HG03025 (cell line): Measurements from ENCODE around the gene ATP8A2.
"Not testable (repeated sequence)": the region's sequence is repeated elsewhere in the genome, so short reads cannot be mapped to it uniquely, and the experiment has no call there.

Experiments used
- ATAC-seq: cut with Tn5 transposase; IDR thresholded peaks from one replicate; pipeline ENCODE4 v1.9.1; 2021; ENCODE audit warnings: mild to moderate bottlenecking, moderate library complexity; ENCODE audit not compliant: unreplicated experiment, low FRiP score

Gene ATP8A2

DNA sequence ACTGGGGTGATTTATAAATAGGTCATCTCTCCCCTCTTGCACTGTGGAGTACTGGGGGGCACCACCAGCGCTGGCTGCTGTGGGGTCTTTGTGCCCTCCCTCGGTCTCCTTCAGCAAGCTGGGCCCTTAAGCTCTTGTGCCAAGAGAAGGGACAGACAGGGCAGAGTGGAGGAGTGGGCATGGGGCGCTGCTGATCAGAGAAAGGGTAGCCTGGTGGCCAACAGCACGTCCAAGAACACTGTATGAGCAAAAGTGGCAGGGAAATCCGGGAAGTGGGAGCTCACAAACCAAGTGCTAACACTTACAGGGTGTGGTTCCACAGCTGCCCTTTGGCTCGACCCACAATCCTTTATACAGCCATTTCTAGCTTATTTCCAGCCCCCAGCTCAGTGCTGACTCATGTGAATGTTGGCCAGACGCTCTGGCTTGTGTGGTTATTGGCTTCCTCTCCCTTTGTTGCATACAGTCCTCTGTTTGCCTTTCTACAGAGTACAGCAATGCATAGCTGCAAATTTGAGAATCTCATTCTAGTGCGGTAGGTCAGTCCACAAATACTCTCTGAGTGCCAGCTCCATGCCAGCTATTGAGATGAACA, 381.3 kb downstream of the ATP8A2 start:
- no peak for ATAC-seq

DNA sequence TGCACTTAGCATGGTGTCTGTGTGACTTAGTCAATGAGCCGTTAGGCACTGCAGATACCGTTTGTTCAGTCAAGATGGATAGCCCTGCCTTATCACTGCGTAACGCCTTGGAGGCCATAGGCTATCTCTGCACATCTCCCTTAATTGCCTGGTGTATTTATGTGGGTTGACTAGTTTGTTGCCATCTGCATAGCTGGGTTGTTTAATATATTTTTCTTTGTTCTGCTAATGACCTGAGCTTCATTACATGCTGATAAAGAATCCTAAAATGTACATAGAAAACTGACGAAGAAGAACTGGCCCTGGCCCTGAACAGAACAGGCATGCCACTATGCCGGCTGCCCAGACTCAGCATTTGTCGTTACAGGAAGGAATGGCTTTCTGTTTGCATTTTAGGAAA, 382.2 kb downstream of the ATP8A2 start:
- ATAC-seq: no peak

DNA sequence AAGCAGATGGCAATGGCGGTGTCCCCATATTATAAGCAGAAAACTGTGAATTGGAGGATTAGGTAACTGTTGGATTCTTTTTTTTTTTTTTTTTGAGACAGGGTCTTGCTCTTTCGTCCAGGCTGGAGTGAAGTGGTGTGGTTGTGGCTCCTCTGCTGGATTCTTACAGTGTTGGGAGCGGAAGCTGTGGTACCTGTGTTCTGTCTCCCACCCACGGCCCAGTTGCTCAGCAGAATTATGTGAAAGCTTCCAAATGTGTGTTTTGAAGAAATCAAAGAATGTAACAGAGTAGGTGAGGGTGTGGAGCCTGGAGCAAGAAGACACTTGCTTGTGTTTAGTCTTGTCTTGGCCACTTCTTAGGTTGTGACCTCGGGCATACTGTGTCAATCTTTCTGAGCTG, 384.5 kb downstream of the ATP8A2 start:
- no peak for ATAC-seq

DNA sequence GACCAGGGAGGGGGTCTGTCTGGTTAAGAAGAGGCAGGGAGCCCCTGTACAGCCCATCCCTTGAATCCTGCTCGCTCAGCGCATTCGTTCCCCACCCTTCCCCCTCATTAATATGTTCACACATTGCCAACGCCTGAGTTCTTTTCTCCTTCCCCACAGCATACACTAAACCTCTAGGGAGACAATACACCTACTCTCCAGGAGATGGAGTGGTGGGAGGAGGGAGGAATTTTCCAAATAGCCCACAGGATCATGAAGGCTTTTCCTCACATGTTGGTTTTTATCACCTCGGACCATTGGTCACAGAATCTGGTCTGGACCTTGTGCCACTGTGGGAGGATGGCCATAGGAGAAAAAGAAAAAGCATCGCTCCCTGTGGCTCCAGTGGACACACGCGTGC, 385.1 kb downstream of the ATP8A2 start:
- ATAC-seq: no peak

DNA sequence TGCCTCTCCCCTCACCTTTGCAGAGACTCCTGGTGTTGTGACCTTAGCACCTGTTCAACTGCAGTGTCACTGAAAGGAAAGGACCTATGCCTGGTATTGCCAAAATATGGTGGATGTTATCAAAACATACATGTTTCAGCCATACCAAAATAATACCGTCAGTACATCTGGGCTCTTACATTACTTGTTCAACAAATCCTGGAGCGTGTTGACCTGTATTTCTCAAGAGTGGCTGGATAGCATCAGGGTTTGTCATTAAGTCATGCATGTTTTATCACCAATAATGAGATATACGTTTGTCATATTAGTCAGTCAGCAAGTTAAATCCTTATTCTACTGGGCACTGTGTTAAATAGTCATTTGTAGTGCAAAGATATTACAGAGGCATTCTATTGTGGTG, 389.3 kb downstream of the ATP8A2 start:
- ATAC-seq: no peak

DNA sequence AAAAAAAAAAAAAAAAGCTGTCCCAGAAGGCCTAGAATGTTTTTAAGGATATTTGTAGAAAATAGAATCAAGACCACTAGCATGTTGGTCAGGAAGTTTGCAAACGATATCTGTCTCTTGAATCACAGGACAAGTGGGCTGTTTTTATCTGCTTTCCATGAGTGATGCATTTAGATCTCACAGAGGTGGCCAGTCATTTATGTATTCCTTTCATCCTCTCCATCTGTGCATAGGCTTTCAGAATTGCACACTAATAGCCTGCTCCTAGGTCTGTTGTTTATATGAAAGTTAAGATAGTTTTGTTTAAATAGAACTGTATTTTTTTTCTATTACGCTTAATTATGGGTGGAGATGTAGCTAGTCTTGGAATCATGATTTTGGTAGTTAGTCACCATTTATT, 390.5 kb downstream of the ATP8A2 start:
- no peak for ATAC-seq

DNA sequence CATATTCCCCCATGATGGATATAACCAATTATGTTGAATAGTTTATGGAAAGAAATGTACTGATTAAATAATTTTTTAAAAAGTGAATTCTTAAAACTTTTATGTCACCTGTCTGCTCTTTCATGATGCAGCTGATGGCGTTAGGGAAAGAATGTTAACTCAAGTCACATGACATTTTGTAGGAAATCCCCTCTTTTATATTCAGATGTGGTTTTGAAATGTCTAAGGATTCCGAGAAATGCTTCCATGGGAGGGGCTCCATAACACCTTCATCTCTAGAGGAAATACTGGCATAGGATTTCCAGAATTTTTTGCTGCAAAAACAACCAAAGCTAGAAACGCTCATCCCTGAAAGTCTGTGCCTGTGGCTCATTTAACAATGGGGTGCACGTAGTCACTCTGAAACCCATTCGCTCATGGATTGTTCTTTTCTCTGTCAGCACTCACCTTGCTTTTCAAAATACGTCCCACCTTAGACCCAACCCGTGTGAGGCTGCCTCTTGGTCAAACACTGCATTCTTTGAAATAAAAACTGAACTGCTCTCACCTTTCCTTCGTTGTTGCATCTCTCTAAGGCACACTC, 391.1 kb downstream of the ATP8A2 start:
- ATAC-seq: no peak

DNA sequence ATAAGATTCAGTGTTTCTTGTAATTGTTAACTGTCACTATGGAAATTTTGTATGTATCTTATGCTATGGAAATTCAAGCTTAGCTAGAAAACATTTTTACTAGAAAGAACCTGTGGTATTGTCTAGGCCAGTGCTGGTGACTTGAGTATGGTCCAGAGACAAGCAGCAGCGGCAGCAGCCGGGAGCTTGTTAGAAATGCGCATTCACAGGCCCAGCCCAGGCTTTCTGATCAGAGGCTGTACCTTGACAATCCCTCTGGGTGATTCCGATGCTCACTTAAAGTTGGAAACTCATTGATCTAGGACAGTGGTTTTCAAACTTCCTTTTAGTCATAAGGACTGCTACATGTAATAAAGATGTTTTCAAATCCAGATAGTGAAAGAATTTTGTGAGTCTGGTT, 392.6 kb downstream of the ATP8A2 start:
- ATAC-seq: no peak

DNA sequence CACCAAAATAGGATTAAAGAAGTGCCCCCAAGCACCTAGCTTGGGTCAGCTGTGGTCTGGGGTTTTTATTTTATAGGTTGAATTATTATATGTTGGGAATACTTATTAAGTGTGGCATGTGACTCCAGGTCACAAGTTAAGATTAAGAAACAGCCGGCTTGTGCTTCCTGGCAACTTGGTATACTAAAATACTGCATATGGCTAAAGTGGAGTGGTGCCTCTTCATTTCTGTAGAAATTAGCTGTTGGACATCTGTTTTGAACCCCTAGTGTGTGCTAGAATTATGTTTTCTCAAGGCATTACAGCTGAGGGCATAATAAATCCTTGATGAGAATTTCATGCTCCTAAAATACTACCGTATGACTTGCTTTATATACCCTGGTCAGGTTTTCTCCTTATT, 393.5 kb downstream of the ATP8A2 start:
- ATAC-seq: no peak

DNA sequence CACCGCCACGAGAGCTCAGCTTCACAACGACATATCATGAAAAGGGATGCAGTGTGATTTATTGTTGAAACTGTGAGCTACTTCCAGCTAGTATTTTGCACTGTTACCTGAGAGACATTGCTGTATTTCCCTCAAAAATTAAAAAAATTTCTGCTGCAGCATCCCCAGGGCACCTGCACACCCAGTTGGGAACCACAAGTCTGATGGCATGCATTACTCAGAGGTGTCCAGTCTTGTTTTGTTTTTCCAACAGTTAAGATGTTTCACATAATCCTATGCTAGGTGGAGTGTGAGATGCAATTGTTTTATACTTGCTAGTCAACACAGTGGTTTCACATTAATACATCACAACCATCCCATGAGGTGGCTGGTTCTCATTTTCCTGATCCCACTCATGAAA, 394.8 kb downstream of the ATP8A2 start:
- no peak for ATAC-seq

DNA sequence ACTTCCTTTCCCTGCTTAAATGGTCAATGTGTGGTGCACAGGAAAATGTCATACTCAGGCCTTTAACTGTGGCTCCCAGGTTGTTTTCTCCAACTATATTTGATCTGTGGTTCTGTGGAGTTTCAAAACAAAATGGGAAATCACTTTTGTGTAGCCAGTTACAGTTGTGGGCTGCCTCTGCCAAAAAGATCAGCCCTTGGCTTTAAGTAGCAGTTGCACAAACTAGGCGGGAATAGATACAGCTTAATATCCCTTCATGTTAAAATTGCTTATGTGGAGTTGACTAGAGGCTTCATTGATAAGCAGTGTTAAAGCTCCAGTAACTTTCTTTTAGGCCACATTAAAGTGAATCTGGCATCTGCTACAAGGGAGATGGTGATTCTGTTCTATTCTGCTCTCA, 395.2 kb downstream of the ATP8A2 start:
- ATAC-seq: no peak

DNA sequence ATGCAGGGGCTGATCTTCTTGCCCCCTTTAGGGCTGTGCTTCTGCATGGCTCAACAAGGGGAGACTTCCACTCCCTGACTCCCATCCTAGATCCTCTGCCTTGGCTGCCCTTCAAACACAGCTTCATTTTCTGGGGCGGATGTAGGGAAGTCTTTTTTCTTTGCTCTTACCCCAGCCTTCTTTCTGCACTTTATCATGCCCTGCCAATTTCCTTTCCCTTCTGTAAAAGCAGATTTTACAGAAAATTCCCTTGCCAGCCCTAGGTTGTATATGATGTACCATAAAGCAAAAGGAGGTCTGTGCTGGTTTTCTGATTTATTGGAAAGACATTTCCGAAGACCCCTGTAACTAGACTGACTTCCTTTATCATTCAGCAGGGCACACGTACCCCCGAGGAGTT, 396.6 kb downstream of the ATP8A2 start:
- no peak for ATAC-seq

DNA sequence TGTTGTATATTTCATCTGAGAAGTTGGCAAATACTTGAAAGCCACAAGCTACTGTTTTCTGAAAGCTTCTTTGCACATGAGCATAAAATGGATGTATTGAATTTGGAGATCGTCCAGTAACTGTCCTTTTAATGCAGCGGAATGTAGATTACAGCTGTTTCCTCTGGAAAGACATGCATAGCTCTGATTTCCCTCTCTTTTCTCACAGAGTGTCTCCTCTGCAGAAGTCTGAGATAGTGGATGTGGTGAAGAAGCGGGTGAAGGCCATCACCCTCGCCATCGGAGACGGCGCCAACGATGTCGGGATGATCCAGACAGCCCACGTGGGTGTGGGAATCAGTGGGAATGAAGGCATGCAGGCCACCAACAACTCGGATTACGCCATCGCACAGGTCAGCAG, 397.1 kb downstream of the ATP8A2 start:
- ATAC-seq: no peak

DNA sequence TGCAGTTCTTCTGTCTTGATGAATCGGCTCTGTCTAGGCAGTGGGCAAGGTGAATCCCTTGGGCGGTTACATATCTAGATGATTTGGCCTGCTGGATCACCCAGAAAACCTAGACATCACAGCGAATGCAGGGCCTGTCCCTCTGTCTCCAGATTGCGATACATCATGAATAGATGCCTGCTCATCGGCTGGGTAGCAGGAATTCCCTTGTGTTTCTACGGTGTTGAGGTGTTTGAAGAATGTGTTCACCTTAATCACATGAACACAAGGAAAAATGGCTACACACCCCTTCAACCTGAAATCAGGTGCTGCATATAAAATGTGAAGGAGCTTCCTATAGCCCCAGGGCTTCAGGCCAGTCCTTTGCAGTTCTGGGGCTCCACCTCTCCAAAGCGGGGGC, 398.8 kb downstream of the ATP8A2 start:
- no peak for ATAC-seq

DNA sequence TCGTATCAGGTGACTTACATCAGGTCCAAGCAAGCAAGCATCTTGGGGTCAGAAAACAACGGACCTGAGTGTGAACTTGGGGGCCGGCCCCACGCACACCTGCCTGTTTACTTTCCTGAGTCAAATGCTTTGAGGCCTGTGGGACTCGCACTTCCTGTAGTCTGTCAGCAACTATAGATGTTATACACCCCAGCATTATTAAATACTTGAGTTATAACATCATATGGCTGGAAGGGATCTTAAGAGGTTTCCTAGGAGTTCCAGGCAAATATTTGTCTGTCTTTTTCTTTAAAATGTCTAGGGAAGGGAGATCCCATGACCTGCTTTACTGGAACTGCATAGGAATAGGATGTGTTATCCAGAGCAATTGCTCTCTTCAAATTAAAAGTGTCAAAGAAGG, 399.4 kb downstream of the ATP8A2 start:
- ATAC-seq: no peak

DNA sequence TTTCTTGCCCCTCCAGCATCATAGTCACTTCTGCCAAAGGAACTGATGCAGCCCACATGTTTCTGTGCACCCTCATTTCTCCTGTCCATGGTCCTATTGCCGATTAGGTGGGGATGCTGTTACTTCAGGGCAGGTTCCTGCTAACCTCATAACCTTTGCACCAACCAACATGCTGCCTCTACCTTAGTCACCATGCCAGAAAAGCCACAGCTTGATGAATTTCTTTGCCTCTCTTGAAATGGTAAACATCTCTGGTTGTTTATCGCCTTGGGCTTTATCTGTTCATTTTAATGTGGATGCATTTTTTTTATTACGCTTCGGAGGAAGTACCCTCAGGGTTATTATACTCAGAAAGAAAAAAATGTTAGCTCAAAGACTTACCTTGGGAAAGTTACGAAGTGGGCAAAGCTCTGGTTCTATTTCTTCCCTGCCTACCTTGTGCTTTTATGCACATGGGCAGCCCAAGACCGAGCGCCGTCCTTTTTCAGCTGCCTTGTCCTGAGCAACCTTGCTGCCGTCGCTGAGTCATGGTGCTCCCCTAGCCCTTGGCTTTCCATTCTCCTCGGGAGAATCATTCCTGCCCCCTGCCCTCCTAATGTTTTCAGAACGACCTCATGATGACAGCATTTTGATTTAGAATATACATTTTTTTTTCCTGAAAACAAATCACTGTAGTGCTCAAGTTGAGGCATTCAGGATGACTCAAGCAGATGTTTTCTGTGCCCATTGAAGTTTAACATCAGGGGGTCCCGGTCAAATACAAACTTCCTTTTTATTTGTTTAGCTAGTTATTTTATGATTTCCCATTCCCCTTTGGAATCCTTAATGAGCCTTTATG, 400.1 kb downstream of the ATP8A2 start:
- ATAC-seq: no peak

DNA sequence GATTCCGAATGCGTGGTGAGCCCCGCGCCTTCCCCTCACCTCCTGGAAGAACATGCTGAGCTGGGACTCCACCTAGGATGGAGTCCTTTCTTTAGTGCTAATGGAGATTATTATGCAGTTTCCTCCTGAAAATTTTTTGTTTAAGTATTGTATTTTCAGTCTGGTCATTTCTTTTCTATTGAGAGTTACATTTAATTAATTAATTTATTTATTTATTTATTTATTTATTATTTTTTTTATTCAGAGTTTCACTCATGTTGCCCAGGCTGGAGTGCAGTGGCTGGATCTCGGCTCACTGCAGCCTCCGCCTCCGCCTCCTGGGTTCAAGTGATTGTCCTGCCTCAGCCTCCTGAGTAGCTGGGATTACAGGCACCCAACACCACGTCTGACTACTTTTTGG, 400.8 kb downstream of the ATP8A2 start:
- ATAC-seq: not testable (repeated sequence)

DNA sequence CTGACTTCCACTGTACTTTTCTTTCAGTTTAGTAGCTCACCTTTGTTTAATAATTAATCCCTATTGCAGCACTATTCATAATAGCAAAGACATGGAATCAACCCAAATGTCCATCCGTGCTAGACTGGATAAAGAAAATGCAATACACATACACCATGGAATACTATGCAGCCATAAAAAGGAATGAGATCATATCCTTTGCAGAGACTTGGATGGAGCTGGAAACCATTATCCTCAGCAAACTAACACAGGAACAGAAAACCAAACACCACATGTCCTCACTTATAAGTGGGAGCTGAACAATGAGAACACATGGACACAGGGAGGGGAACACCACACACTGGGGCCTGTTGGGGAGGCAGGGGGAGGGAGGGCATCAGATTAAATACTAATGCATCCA, 402.3 kb downstream of the ATP8A2 start:
- not testable (repeated sequence) for ATAC-seq

DNA sequence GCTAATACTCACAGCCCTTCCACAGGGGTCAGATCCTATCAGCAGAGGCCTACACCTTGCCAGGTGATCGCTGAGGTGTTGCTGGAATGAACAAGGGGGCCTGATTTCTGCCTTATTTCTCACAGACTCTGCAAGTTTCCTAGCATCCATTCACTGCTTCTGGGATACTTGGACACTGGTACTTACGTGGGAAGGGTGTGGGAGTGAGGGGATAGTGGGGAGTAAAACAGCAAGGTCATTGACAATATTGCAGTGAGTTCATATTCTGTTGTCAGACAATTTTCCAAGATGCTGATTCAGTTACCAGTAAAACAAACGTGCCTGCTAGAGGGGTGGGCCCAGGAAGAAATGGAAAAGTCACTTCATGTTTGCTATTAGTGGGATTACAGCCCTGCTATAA, 403.5 kb downstream of the ATP8A2 start:
- ATAC-seq: no peak

DNA sequence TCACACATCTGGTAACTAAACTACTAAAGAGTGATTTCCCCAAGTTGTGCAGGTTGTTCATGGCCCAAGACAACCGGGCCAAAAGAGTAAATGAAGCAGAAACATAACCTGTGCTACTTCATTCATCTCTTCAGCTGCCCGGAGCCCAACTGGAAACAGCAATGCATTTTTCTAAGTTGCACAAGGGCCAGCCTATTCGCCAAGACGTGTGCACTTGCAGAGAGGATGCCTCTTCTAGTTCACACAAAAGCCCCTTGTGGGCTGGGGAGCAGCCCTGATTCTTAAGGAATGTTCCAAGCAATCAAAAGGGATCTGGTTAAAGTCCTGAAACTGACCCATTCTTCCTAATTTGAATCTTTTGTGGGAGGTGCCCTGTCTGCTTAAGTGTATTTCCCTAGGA, 404.2 kb downstream of the ATP8A2 start:
- ATAC-seq: no peak

DNA sequence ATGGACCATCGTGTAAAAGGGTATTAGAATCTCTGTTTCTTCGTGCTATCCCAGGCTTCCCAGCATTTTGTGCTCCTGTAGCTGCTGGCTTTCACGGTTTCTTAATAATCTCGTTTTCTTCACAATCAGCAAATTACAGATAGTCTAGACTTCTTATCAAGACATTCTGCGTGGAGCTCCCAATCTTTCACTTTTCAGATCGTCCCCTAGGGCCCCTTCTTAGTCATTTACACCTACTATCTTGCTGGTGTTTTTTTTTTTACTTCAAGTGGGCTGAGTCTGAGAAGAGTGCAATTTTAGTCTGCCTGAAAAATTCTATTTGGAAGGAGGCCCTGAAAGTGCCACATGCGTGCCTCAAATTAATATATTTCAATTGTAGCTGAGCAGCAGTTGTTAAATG, 404.9 kb downstream of the ATP8A2 start:
- no peak for ATAC-seq

DNA sequence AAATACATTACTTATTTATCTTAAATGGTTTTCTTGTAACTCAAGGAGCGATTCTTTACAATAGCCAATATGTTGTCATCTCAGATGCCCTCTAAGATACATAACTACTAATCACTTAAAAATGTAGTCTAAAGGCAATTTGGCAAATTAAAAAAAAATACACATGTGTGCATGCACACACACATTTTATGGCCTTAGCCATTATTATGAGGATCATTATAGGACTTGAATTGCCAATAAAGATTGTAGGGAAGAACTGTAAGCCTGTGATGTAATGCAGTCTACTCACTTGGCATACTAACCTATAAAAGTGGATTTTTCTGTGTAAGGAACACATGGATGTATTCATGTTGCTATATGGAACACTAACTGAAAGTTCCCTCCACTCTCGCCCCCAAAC, 405.7 kb downstream of the ATP8A2 start:
- no peak for ATAC-seq
